Right cardiac atrium (tissue), 5 donors: ENCODE data around the gene CCDC200. TPM values are rescaled to one million over a fixed set of nuclear protein-coding genes. Genes with fewer than 3 reads are reported as not detected.
"Not testable (repeated sequence)": the region's sequence is repeated elsewhere in the genome, so short reads cannot be mapped to it uniquely, and the experiment has no call there.

Experiments used
- ATAC-seq, 2 donors: fragments of 200-7000 bp; cut with Tn5 transposase; one replicate each; pipeline versions ENCODE4 v1.8.0 to v1.9.1; 2020; ENCODE audit warnings: moderate library complexity in 2 of 2, mild to moderate bottlenecking in 1 of 2
- DNase-seq, 3 donors: peaks; one replicate each; pipeline ENCODE4 v3.0.0-alpha.2; 2020
- H3K27ac ChIP-seq: one replicate; pipeline ENCODE4 v1.5.1; 2013; ENCODE audit warnings: mild to moderate bottlenecking, low read length, control low read depth, moderate library complexity
- H3K27me3 ChIP-seq: one replicate; pipeline ENCODE4 v1.6.1; 2013; ENCODE audit not compliant: control insufficient read depth, insufficient read depth
- H3K4me1 ChIP-seq: one replicate; pipeline ENCODE4 v1.6.1; 2013; ENCODE audit warnings: low read length; ENCODE audit not compliant: control insufficient read depth, insufficient read depth
- H3K4me3 ChIP-seq: one replicate; pipeline ENCODE4 v1.5.1; 2013; ENCODE audit warnings: low read length, control low read depth
- H3K9me3 ChIP-seq: one replicate; pipeline ENCODE4 v1.6.1; 2013; ENCODE audit warnings: low read length; ENCODE audit not compliant: control insufficient read depth
- WGBS: extraction: QIAGEN DNeasy Blood & Tissue Kit; methylation state at CpG from one replicate; pipeline ENCODE4 v1.1.7; 2013; 5-methylcytosine and 5-hydroxymethylcytosine counted together
- intact Hi-C, 4 donors: fragments of 100-400 bp; cut with DNase I; formaldehyde crosslinking; loops; one replicate each; pipeline versions ENCODE4 v1.11.0 to v1.14.0; 2022 to 2023
- polyA plus RNA-seq: library from polyadenylated mRNA; stranded (reverse); fragments of 200-250 nt; gene quantifications from one replicate; pipeline ENCODE4 v1.2.3, GENCODE V29; 2013
- total RNA-seq, 4 donors: library from RNA; stranded (reverse); fragmentation: NEBNext Ultra II Directional; extraction: Animal tissue kit (Norgen Biotek cat#: 25700); gene quantifications; one replicate each; pipeline ENCODE4 v1.2.1, GENCODE V29; 2021
- donor health status: healthy with polysubstance abuse.
- donor health status: DM: no; HTN: yes; CAD: no.
- donor health status: DM: no; HTN: no; CAD: no.
- donor health status: DM: no; HTN: yes; CAD: no; lungs with severe emphysema.
- donor health status: DM: yes; HTN: yes; CAD: no.

Gene CCDC200
- total and polyA plus RNA-seq, 5 donors: 0.16 TPM; not detected in 4

DNA sequence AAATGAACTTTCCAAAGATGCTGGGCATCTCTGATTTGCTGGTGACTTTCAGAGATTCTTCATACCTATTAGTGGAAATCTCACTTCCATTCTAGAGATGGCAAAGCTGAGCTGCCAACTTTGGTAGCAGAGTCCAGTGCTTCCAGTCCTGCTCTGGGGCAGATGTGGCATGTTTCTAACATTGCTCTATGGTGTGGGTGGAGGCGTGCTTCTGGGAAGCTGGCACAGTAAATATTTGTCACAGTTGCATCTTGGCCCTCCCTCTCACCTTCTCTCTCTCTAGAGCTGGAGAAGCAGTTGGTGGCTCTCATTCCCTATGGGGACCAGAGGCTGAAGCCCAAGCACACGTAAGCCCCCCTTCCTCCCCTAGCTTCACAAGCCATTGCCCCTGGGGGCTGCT, 14.9 kb downstream of the CCDC200 start:
- Histone ChIP-seq H3K4me1 (no peaks in the 10 kb centered on the region), H3K4me3 (no peak overlapping the region), H3K9me3 (no peaks in the 10 kb centered on the region), H3K27ac (no peak overlapping the region), H3K27me3 (no peaks in the 10 kb centered on the region)
- ATAC-seq (no peak), DNase-seq (no peak)
- intact Hi-C loops: loop anchor here in 1 of 4 donors (5.0 kb wide), 1 partner anchor 119 kb away; no protein-coding TSS in a partner anchor
- WGBS: 96% methylated on average over 2 of the region's 2 CpGs

DNA sequence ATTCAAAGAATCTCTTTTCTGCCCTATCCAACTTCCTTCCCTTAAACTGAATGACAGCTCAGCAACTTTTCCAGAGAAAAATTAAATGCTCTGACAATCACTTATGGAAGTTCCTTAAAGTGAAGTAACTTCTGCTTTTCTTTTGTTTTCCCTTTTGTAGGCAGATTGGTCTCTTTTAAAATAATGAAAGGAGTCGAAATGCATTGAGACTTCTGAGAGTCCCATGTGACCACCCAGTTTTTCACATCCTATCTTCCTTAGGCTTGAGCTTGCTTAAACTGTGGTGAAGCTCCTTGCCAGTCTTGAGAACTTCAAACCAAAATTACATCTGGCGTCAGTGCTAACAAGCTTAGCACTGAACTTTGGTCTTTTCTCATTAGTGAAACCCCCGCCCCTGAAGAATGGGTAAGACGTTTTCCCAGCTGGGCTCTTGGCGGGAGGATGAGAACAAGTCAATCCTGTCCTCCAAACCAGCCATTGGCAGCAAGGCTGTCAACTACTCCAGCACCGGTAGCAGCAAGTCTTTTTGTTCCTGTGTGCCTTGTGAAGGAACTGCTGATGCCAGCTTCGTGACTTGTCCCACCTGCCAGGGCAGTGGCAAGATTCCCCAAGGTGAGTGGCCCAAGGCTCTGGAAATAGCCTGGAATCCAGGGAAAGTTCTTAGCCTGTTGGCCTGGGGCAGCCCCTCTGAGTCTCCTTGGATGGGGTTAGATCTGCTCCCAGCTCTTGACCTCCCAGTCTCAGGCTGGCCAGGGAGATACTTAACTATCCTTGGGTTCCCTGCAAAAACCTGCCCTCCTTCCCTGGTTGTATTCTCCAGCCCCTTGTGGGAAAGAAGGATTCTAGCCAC, 15.6 kb downstream of the CCDC200 start:
- no peaks in the 10 kb centered on the region for H3K27me3 ChIP-seq
- intact Hi-C loops: loop anchor here in 1 of 4 donors (5.0 kb wide), 1 partner anchor 119 kb away; no protein-coding TSS in a partner anchor
- DNase-seq: no peak
- no peak for ATAC-seq
- H3K9me3 ChIP-seq: no peaks in the 10 kb centered on the region
- H3K27ac ChIP-seq: no peak overlapping the region
- 58% methylated on average over 7 of the region's 7 CpGs for WGBS
- no peaks in the 10 kb centered on the region for H3K4me1 ChIP-seq
- H3K4me3 ChIP-seq: peak overlapping the region; percentile 74

- peak within 1 kb of the TSS; percentile 74 for H3K4me3 ChIP-seq
- intact Hi-C loops: loop anchor here in 1 of 4 donors (5.0 kb wide), 1 partner anchor 121 kb away; no protein-coding TSS in a partner anchor
- DNase-seq: peak; percentile 86 to 93 (median 93)
- H3K4me1 ChIP-seq: no peaks in the 10 kb centered on the region
- WGBS: under 1% methylated on average over 54 of the region's 54 CpGs
- peak within 1 kb of the TSS; percentile 54 for H3K27ac ChIP-seq
- no peaks in the 10 kb centered on the region for H3K27me3 ChIP-seq
- no peaks in the 10 kb centered on the region for H3K9me3 ChIP-seq
- ATAC-seq: peak; percentile 93 to 94
These were observed 16.7 kb downstream of the CCDC200 start, which contains the start of gene TMEM106A for GRCh38 chr17:43211480-43212402. Gene TMEM106A, plus strand, starts transcription at chr17:43211875. Its CDS starts 1,167 bp downstream, at chr17:43213042.

- intact Hi-C loops: loop anchor here in 1 of 4 donors (5.0 kb wide), 1 partner anchor 121 kb away; no protein-coding TSS in a partner anchor
- H3K27ac ChIP-seq: peak overlapping the region; percentile 54
- ATAC-seq (no peak), DNase-seq (no peak)
- no peaks in the 10 kb centered on the region for H3K9me3 ChIP-seq
- H3K4me1 ChIP-seq: no peaks in the 10 kb centered on the region
- 22% methylated on average over 2 of the region's 2 CpGs for WGBS
- peak overlapping the region; percentile 74 for H3K4me3 ChIP-seq
- no peaks in the 10 kb centered on the region for H3K27me3 ChIP-seq
These were observed 17.3 kb downstream of the CCDC200 start for GRCh38 chr17:43211123-43211479.

GRCh38 chr17:43210576-43210975, 17.8 kb downstream of the CCDC200 start:
- Histone ChIP-seq H3K4me1 (no peaks in the 10 kb centered on the region), H3K27me3 (no peaks in the 10 kb centered on the region), H3K4me3 (no peak overlapping the region), H3K9me3 (no peaks in the 10 kb centered on the region), H3K27ac (no peak overlapping the region)
- 72% methylated on average over 3 of the region's 3 CpGs for WGBS
- ATAC-seq: no peak
- DNase-seq: no peak
- intact Hi-C loops: loop anchor here in 1 of 4 donors (5.0 kb wide), 1 partner anchor 122 kb away; no protein-coding TSS in a partner anchor

- ATAC-seq, intact Hi-C loops, DNase-seq, H3K27me3 ChIP-seq, H3K9me3 ChIP-seq, H3K27ac ChIP-seq, H3K4me3 ChIP-seq, H3K4me1 ChIP-seq: not testable (repeated sequence)
- 97% methylated on average over 3 of the region's 3 CpGs for WGBS
These were observed 25.4 kb downstream of the CCDC200 start for GRCh38 chr17:43203013-43203412.

- intact Hi-C loops: no loop called here
- Histone ChIP-seq H3K4me3 (no peak overlapping the region), H3K27me3 (no peaks in the 10 kb centered on the region), H3K4me1 (no peaks in the 10 kb centered on the region), H3K9me3 (no peaks in the 10 kb centered on the region), H3K27ac (no peak overlapping the region)
- 81% methylated on average over 4 of the region's 4 CpGs for WGBS
- no peak for DNase-seq
- no peak for ATAC-seq
These were observed 28.3 kb downstream of the CCDC200 start for GRCh38 chr17:43200127-43200526.

DNA sequence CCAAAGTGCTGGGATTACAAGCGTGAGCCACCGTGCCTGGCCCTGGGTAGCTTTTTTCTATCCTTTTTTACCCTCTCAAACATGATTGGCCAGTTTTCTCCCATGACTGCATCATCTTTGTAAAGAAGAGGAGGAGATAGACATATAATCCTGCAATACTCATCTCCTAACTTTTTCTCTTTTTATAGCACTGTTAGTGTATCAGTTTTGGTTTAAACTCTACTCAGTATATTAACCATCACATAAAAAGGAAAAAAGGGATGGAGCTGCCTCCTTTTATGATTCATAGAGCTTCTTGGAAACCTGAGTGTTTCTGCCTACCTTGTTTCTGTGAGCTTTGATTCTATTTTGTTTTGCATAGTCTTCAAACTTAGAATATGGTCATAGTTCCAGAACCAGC, 28.8 kb downstream of the CCDC200 start:
- 86% methylated on average over 2 of the region's 2 CpGs for WGBS

DNA sequence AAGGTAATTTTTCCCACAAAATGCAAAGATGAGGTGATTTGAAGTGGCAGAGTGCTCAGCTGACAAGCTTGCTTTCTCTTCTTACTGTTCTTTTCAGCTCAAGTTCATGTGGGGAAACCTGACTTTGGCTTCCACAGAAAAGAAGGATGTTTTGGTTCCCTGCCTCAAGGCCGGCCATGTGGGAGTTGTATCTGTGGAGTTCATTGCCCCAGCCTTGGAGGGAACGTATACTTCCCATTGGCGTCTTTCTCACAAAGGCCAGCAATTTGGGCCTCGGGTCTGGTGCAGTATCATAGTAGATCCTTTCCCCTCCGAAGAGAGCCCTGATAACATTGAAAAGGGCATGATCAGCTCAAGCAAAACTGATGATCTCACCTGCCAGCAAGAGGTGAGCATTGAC, 35.2 kb downstream of the CCDC200 start:
- DNase-seq (no peak), ATAC-seq (no peak)
- intact Hi-C loops: no loop called here
- Histone ChIP-seq H3K27me3 (no peaks in the 10 kb centered on the region), H3K9me3 (no peaks in the 10 kb centered on the region), H3K4me3 (no peak overlapping the region), H3K27ac (no peak overlapping the region), H3K4me1 (no peaks in the 10 kb centered on the region)
- WGBS: 86% methylated on average over 5 of the region's 5 CpGs

More for the DNA sequence above, 28.8 kb downstream of the CCDC200 start:
- ATAC-seq: no peak
- Histone ChIP-seq H3K27me3 (no peaks in the 10 kb centered on the region), H3K27ac (no peak overlapping the region), H3K4me1 (no peaks in the 10 kb centered on the region), H3K4me3 (no peak overlapping the region), H3K9me3 (no peaks in the 10 kb centered on the region)
- intact Hi-C loops: no loop called here
- DNase-seq: no peak

DNA sequence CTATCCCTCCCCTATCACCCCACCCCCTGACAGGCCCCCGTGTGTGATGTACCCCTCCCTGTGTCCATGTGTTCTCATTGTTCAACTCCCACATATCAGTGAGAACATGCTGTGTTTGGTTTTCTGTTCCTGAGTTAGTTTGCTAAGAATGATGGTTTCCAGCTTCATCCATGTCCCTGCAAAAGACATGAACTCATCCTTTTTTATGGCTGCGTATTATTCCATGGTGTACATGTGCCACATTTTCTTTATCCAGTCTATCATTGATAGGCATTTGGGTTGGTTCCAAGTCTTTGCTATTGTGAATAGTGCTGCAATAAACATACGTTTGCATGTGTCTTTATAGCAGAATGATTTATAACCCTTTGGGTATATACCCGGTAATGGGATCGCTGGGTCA, 41.8 kb downstream of the CCDC200 start:
- H3K27ac ChIP-seq, H3K4me1 ChIP-seq, intact Hi-C loops, H3K27me3 ChIP-seq, ATAC-seq, H3K9me3 ChIP-seq, H3K4me3 ChIP-seq, DNase-seq: not testable (repeated sequence)
- 96% methylated on average over 5 of the region's 5 CpGs for WGBS
